HG02678 (cell line): ENCODE results near the gene PTGDS.

Experiments used
- ATAC-seq: cut with Tn5 transposase; IDR thresholded peaks from one replicate; pipeline ENCODE4 v1.9.1; 2021; ENCODE audit warnings: mild to moderate bottlenecking, moderate library complexity; ENCODE audit not compliant: unreplicated experiment

The PTGDS gene

GRCh38 chr9:136945333-136946227, 31.7 kb upstream of the PTGDS start:
- no peak for ATAC-seq

- no peak for ATAC-seq
These were observed 30.9 kb upstream of the PTGDS start for GRCh38 chr9:136946228-136947027.

GRCh38 chr9:136947028-136947891, 30.0 kb upstream of the PTGDS start:
- ATAC-seq, result no peak

- ATAC-seq, result no peak
These were observed 29.3 kb upstream of the PTGDS start for GRCh38 chr9:136947955-136948510.

GRCh38 chr9:136949239-136949816, 28.0 kb upstream of the PTGDS start:
- no peak for ATAC-seq

- ATAC-seq, result peak; percentile 86
These were observed 27.3 kb upstream of the PTGDS start for GRCh38 chr9:136949817-136950655.

- ATAC-seq, result no peak
These were observed 26.5 kb upstream of the PTGDS start for GRCh38 chr9:136950656-136951276.

GRCh38 chr9:136951541-136952320, 25.6 kb upstream of the PTGDS start, which contains the start of gene LCN12:
Gene LCN12 (plus strand): TSS chr9:136952273. CDS start chr9:136952328, 55 bp downstream.
- no peak for ATAC-seq

- ATAC-seq, result no peak
These were observed 24.9 kb upstream of the PTGDS start for GRCh38 chr9:136952321-136952850.

GRCh38 chr9:136952876-136953770, 24.2 kb upstream of the PTGDS start:
- no peak for ATAC-seq

- no peak for ATAC-seq
These were observed 23.5 kb upstream of the PTGDS start for GRCh38 chr9:136953771-136954269.

GRCh38 chr9:136954270-136955083, 22.8 kb upstream of the PTGDS start:
- ATAC-seq, result no peak

- no peak for ATAC-seq
These were observed 21.9 kb upstream of the PTGDS start for GRCh38 chr9:136955202-136955942.

- no peak for ATAC-seq
These were observed 21.4 kb upstream of the PTGDS start for GRCh38 chr9:136955943-136956335.

- ATAC-seq, result no peak
These were observed 20.7 kb upstream of the PTGDS start for GRCh38 chr9:136956604-136957003.
